Activated CD4-positive, CD25-positive, alpha-beta regulatory T cell treated with anti-CD3 and anti-CD28 coated beads, Interleukin-2, amount 50 U/mL, for 16 hours (primary cell): Measurements from ENCODE around the gene BRD3OS.

Experiments
- DNase-seq: peaks from one replicate; pipeline ENCODE4 v3.0.0-alpha.2; 2020; ENCODE audit warnings: low read depth, low spot score

The BRD3OS gene

GRCh38 chr9:134004881-134005280, 20.4 kb upstream of the BRD3OS start:
- no peak for DNase-seq

GRCh38 chr9:134005381-134005780, 19.9 kb upstream of the BRD3OS start:
- no peak for DNase-seq

- no peak for DNase-seq
Observed at GRCh38 chr9:134007150-134007549, 18.1 kb upstream of the BRD3OS start.

GRCh38 chr9:134007571-134007970, 17.7 kb upstream of the BRD3OS start:
- no peak for DNase-seq

- no peak for DNase-seq
Observed at GRCh38 chr9:134010310-134011173, 14.7 kb upstream of the BRD3OS start.

- DNase-seq, result no peak
Observed at GRCh38 chr9:134011401-134011800, 13.9 kb upstream of the BRD3OS start.

GRCh38 chr9:134014946-134015345, 10.3 kb upstream of the BRD3OS start:
- no peak for DNase-seq

GRCh38 chr9:134024214-134024792, 978 bp upstream of the BRD3OS start:
- DNase-seq, result no peak

- DNase-seq, result no peak
Observed at GRCh38 chr9:134025606-134026541, 593 bp downstream of the BRD3OS start.

- DNase-seq, result no peak
Observed at GRCh38 chr9:134026581-134026980, 1.3 kb downstream of the BRD3OS start.

- no peak for DNase-seq
Observed at GRCh38 chr9:134026981-134027380, 1.7 kb downstream of the BRD3OS start.

- no peak for DNase-seq
Observed at GRCh38 chr9:134027561-134027960, 2.3 kb downstream of the BRD3OS start.

GRCh38 chr9:134028076-134028475, 2.8 kb downstream of the BRD3OS start:
- DNase-seq, result no peak

- DNase-seq, result no peak
Observed at GRCh38 chr9:134028575-134029247, 3.4 kb downstream of the BRD3OS start.

- no peak for DNase-seq
Observed at GRCh38 chr9:134029248-134030226, 4.3 kb downstream of the BRD3OS start.

GRCh38 chr9:134030821-134031470, 5.7 kb downstream of the BRD3OS start:
- no peak for DNase-seq

GRCh38 chr9:134031783-134032182, 6.5 kb downstream of the BRD3OS start:
- DNase-seq, result no peak

GRCh38 chr9:134032456-134033222, 7.4 kb downstream of the BRD3OS start:
- DNase-seq, result no peak
